ENCODE measurements around the gene TRIM52. TPM values are rescaled to one million over a fixed set of nuclear protein-coding genes. Genes with fewer than 3 reads are reported as not detected.
"Not testable (repeated sequence)": the region's sequence is repeated elsewhere in the genome, so short reads cannot be mapped to it uniquely, and the experiment has no call there.

The TRIM52 gene
- total RNA-seq, 4 donors from 2014 or later = 14.7 to 24.3 (median 20.4) TPM

DNA sequence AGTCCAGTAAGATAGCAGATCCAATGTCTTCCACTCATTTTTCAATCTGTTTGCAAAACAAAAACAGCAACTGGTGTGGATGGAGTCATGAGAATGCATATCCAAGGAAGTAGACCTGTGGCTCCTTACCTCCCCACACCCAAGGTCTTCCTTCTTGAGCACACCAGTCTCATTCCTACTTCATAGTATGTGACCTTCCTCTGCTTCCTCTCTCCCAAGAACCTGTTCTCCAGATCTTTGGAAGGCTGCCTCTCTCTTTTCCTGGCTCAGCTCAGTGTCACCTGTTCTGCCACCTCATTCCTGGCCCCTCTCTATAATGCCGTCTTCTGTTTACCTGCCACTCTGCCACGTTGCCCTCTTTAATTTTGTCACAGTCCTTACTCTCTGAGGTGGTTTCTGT lies 48.0 kb downstream of the TRIM52 start:
- Histone ChIP-seq H3K27me3 (no peaks in the 10 kb centered on the region), H3K4me3 (no peak overlapping the region), H3K27ac (no peak overlapping the region), H3K9me3 (no peaks in the 10 kb centered on the region), H3K36me3 (no peaks in the 10 kb centered on the region), H3K4me1 (peaks cover 0 to 21% (median 19%) of the 10 kb centered on the region in 4 donors)
- no peak for TF ChIP-seq EP300 (IDR thresholded peaks at IDR 0.05; ENCODE audit: low read depth)
- TF ChIP-seq POLR2A (IDR thresholded peaks at IDR 0.05) = no peak
- TF ChIP-seq, protein P1, sequence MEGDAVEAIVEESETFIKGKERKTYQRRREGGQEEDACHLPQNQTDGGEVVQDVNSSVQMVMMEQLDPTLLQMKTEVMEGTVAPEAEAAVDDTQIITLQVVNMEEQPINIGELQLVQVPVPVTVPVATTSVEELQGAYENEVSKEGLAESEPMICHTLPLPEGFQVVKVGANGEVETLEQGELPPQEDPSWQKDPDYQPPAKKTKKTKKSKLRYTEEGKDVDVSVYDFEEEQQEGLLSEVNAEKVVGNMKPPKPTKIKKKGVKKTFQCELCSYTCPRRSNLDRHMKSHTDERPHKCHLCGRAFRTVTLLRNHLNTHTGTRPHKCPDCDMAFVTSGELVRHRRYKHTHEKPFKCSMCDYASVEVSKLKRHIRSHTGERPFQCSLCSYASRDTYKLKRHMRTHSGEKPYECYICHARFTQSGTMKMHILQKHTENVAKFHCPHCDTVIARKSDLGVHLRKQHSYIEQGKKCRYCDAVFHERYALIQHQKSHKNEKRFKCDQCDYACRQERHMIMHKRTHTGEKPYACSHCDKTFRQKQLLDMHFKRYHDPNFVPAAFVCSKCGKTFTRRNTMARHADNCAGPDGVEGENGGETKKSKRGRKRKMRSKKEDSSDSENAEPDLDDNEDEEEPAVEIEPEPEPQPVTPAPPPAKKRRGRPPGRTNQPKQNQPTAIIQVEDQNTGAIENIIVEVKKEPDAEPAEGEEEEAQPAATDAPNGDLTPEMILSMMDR (IDR thresholded peaks at IDR 0.05) = no peak
- no peak for TF ChIP-seq POLR2AphosphoS5 (IDR thresholded peaks at IDR 0.05)
- DNase-seq = no peak
- in situ Hi-C loops (cut with MboI; ENCODE audit: low pct_ligation_motif_present in 1 of 4, low pct_unique_long_range_greater_than_20kb in 1 of 4, low sequenced_read_pairs in 3 of 4) (no loop called here), intact Hi-C loops (cut with DNase I; ENCODE audit: low total_unique reads) (no loop called here)
- WGBS, 2 donors (ENCODE audit: low coverage in 1 of 2) = 57 to 62% methylated on average over 2 of the region's 2 CpGs

DNA sequence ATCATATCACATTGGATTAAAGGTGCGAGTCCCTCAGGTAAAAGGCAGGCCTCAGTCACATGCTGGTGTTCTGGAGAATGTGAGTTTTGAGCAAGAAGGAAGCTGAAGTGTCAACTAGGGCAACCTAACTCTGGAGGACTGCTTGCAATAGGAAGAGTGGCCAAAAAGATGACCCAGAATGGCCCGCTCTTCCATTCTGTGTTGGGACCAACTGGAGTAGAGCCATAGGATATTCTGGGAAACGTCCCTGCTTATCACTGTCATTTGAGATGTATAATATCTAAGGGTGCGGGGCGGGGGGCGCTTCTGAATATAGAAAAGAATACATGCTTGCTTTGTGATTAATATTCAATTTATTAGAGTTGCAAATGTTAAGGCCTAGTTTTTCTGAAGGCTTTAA lies 48.9 kb downstream of the TRIM52 start:
- Histone ChIP-seq H3K27ac (no peak overlapping the region), H3K4me1 (peaks cover 0 to 16% (median 13%) of the 10 kb centered on the region in 4 donors), H3K9me3 (no peaks in the 10 kb centered on the region), H3K27me3 (no peaks in the 10 kb centered on the region), H3K36me3 (no peaks in the 10 kb centered on the region), H3K4me3 (no peak overlapping the region)
- WGBS, 2 donors (ENCODE audit: low coverage in 1 of 2) = 92 to 96% methylated on average over 5 to 6 of the region's 6 CpGs
- intact Hi-C loops (cut with DNase I; ENCODE audit: low total_unique reads) = no loop called here
- in situ Hi-C loops (cut with MboI; ENCODE audit: low pct_ligation_motif_present in 1 of 4, low pct_unique_long_range_greater_than_20kb in 1 of 4, low sequenced_read_pairs in 3 of 4) = no loop called here
- TF ChIP-seq POLR2AphosphoS5 (IDR thresholded peaks at IDR 0.05) = no peak
- no peak for TF ChIP-seq POLR2A (IDR thresholded peaks at IDR 0.05)
- TF ChIP-seq EP300 (IDR thresholded peaks at IDR 0.05; ENCODE audit: low read depth) = no peak
- TF ChIP-seq, protein P1 (IDR thresholded peaks at IDR 0.05) = no peak
- DNase-seq = no peak

DNA sequence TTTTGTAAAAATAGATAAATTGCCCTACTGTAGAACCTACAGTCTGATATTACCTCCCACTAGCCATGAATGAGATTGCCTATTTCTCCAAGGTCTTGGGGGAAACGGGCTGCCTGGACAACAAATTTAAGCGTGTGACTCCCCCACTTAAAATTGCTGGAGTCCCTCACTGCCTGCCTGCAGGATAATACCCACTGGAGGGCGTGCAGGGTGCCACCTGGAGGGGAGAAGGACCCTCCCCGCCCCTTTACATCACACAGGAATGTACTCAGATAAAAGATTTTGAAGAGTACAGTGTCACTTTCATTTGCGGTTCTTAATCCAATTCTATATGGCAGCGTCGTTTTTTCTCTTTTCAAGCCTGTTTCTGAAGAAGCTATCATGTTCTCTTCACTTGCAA lies 49.7 kb downstream of the TRIM52 start:
- Histone ChIP-seq H3K4me1 (peaks cover 0 to 18% (median 10%) of the 10 kb centered on the region in 4 donors), H3K27ac (no peak overlapping the region), H3K9me3 (no peaks in the 10 kb centered on the region), H3K36me3 (no peaks in the 10 kb centered on the region), H3K27me3 (no peaks in the 10 kb centered on the region), H3K4me3 (no peak overlapping the region)
- intact Hi-C loops (cut with DNase I; ENCODE audit: low total_unique reads) (no loop called here), in situ Hi-C loops (cut with MboI; ENCODE audit: low pct_ligation_motif_present in 1 of 4, low pct_unique_long_range_greater_than_20kb in 1 of 4, low sequenced_read_pairs in 3 of 4) (no loop called here)
- DNase-seq = no peak
- TF ChIP-seq POLR2AphosphoS5 (IDR thresholded peaks at IDR 0.05) (no peak), POLR2A (IDR thresholded peaks at IDR 0.05) (no peak), EP300 (IDR thresholded peaks at IDR 0.05; ENCODE audit: low read depth) (no peak)
- TF ChIP-seq, protein P1 (IDR thresholded peaks at IDR 0.05) = no peak
- WGBS, 2 donors (ENCODE audit: low coverage in 1 of 2) = 65 to 70% methylated on average over 2 to 7 of the region's 7 CpGs

DNA sequence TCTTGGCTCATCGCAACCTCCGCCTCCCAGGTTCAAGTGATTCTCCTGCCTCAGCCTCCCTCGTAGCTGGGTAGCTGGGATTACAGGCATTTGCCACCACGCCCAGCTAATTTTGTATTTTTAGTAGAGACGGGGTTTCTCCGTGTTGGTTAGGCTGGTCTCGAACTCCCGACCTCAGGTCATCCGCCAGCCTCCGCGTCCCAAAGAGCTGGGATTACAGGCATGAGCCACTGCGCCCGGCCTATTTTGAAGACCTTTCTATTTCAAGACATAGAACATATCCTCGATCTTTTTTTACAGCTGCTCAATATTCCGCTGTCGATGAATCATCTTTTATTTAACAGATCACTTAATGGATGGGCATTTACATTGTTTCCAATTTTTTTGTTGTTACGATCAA lies 50.2 kb downstream of the TRIM52 start:
- intact Hi-C loops (cut with DNase I; ENCODE audit: low total_unique reads); H3K27me3 ChIP-seq: not testable (repeated sequence)

DNA sequence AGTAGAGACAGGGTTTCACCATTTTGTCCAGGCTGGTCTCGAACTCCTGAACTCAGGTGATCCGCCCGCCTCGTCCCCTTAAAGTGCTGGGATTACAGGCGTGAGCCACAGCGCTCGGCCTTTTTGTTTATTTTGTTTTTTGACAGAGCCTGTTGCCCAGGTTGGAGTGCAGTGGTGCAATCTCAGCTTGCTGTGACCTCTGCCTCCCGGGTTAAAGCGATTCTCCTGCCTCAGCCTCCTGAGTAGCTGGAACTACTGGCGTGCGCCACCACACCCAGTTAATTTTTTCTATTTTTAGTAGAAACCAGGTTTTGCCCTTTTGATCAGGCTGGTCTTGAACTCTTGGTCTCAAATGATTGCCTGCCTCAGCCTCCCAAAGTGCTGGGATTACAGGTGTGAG lies 50.8 kb downstream of the TRIM52 start:
- H3K27ac ChIP-seq; H3K36me3 ChIP-seq; H3K27me3 ChIP-seq; H3K9me3 ChIP-seq; intact Hi-C loops (cut with DNase I; ENCODE audit: low total_unique reads); H3K4me3 ChIP-seq; in situ Hi-C loops (cut with MboI; ENCODE audit: low pct_ligation_motif_present in 1 of 4, low pct_unique_long_range_greater_than_20kb in 1 of 4, low sequenced_read_pairs in 3 of 4); DNase-seq: not testable (repeated sequence)
- 66 to 80% methylated on average over 6 to 11 of the region's 11 CpGs for WGBS, 2 donors (ENCODE audit: low coverage in 1 of 2)
- peaks cover 0 to 24% (median 16%) of the 10 kb centered on the region in 4 donors for H3K4me1 ChIP-seq

More for the DNA sequence above, 50.2 kb downstream of the TRIM52 start:
- in situ Hi-C loops (cut with MboI; ENCODE audit: low pct_ligation_motif_present in 1 of 4, low pct_unique_long_range_greater_than_20kb in 1 of 4, low sequenced_read_pairs in 3 of 4); H3K36me3 ChIP-seq; H3K27ac ChIP-seq; H3K9me3 ChIP-seq; H3K4me3 ChIP-seq; DNase-seq: not testable (repeated sequence)
- WGBS, 2 donors (ENCODE audit: low coverage in 1 of 2) = 88 to 96% methylated on average over 4 to 17 of the region's 17 CpGs
- H3K4me1 ChIP-seq = peaks cover 0 to 19% (median 11%) of the 10 kb centered on the region in 4 donors

DNA sequence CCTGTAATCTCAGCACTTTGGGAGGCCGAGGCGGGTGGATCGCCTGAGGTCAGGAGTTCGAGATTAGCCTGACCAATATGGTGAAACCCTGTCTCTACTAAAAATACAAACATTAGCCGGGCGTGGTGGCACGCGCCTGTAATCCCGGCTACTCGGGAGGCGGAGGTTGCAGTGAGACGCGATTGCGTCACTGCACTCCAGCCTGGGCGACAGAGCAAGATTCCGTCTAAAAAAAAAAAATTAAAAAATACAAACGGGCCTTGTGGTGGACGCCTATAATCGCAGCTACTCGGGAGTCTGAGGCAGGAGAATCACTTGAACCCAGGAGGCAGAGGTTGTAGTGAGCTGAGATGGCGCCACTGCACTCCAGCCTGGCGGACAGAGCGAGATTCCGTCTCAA lies 51.9 kb downstream of the TRIM52 start:
- WGBS, 2 donors (ENCODE audit: low coverage in 1 of 2) = 85 to 90% methylated on average over 18 to 24 of the region's 24 CpGs
- intact Hi-C loops (cut with DNase I; ENCODE audit: low total_unique reads); H3K27ac ChIP-seq; DNase-seq; H3K36me3 ChIP-seq; H3K9me3 ChIP-seq; in situ Hi-C loops (cut with MboI; ENCODE audit: low pct_ligation_motif_present in 1 of 4, low pct_unique_long_range_greater_than_20kb in 1 of 4, low sequenced_read_pairs in 3 of 4); H3K4me3 ChIP-seq; H3K27me3 ChIP-seq: not testable (repeated sequence)
- peaks cover 0 to 34% (median 28%) of the 10 kb centered on the region in 4 donors for H3K4me1 ChIP-seq
